ENCODE measurements around the gene LRRC31.

LRRC31 gene

DNA sequence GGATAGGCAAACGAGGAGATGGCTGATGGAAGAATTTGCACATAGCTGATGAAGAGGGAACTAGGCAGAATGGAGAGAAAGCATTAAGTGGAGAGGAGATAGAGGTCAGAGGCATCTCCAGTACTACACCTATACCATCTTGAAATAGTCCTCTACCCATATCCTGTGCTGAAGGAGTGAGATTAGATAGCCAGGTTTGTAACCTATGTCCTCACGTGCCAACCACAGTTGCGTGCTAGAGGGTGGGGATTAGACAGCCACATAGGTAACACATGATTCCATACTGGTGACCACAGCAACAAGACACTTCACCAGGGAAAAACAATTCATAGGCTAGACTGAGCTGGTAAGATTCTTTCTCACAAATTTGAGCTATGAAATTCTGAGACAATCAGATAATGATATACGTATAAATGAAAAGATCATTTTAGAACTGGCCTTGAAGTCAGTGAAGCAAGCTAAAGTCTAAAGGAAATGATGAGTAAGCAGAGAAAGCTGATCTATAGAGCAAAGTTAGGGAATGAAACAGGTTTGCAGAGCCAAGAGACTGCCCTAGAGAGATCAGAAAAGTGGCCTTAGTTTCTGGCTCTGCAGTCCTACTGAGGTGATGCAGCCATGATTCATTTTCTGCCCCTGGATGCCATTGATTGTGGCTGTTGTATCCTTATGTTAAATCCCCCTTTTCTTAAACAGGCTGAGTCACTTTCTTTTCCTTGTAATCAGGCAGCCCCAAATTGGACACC lies 78.9 kb downstream of the LRRC31 start:
- in situ Hi-C loops (cut with MboI; ENCODE audit: low pct_unique_long_range_greater_than_20kb, low sequenced_read_pairs, unreplicated experiment) = no loop called here
- no peak for DNase-seq (ENCODE audit: low spot score)
- TF ChIP-seq, protein P1, sequence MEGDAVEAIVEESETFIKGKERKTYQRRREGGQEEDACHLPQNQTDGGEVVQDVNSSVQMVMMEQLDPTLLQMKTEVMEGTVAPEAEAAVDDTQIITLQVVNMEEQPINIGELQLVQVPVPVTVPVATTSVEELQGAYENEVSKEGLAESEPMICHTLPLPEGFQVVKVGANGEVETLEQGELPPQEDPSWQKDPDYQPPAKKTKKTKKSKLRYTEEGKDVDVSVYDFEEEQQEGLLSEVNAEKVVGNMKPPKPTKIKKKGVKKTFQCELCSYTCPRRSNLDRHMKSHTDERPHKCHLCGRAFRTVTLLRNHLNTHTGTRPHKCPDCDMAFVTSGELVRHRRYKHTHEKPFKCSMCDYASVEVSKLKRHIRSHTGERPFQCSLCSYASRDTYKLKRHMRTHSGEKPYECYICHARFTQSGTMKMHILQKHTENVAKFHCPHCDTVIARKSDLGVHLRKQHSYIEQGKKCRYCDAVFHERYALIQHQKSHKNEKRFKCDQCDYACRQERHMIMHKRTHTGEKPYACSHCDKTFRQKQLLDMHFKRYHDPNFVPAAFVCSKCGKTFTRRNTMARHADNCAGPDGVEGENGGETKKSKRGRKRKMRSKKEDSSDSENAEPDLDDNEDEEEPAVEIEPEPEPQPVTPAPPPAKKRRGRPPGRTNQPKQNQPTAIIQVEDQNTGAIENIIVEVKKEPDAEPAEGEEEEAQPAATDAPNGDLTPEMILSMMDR (IDR thresholded peaks at IDR 0.05; ENCODE audit: extremely low read depth, insufficient read depth, missing control alignments) = no peak

DNA sequence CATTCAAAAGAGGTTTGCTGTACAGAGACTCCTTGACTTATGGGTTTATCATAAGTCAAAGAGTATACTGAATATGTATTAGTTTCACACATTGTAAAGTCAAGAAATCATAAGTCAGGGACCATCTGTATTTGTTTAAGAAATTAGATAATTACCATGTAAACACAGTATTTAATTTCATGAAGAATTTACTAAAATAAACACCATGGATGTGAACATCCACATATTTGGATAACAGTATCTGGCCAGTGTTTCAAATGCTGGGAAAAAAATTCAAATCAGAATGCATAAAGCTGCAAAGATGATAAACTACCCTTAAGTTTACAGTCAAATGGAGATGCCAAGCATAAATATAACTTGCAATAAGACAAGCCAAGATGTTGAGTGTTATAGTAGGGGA lies 79.5 kb downstream of the LRRC31 start:
- TF ChIP-seq, protein P1 (IDR thresholded peaks at IDR 0.05; ENCODE audit: extremely low read depth, insufficient read depth, missing control alignments) = no peak
- no peak for DNase-seq (ENCODE audit: low spot score)
- in situ Hi-C loops (cut with MboI; ENCODE audit: low pct_unique_long_range_greater_than_20kb, low sequenced_read_pairs, unreplicated experiment) = no loop called here

All from GM13977 (cell line).